BE2C (cell line): ENCODE measurements around the gene DEPDC1B.

Experiments used
- DNase-seq: peaks from one replicate; pipeline ENCODE4 v3.0.0-alpha.2; 2020
- H3K27me3 ChIP-seq: fragments of 250-450 bp; sonication (Bioruptor Pico); 2 replicates; pipeline ENCODE4 v1.5.1; 2020; ENCODE audit warnings: mild to moderate bottlenecking
- H3K36me3 ChIP-seq: fragments of 250-450 bp; sonication (Bioruptor Pico); 2 replicates; pipeline ENCODE4 v1.5.1; 2020; ENCODE audit warnings: mild to moderate bottlenecking
- H3K4me1 ChIP-seq: fragments of 250-450 bp; sonication (Bioruptor Pico); 2 replicates; pipeline ENCODE4 v1.5.1; 2020
- H3K4me3 ChIP-seq: 2 replicates; pipeline ENCODE4 v1.5.1; 2011; ENCODE audit warnings: low read depth, low read length
- H3K9me3 ChIP-seq: fragments of 250-450 bp; sonication (Bioruptor Pico); 2 replicates; pipeline ENCODE4 v1.5.1; 2020
- TF ChIP-seq, protein P1 (sequence below): IDR thresholded peaks from 2 replicates; pipeline ENCODE4 v1.5.1; 2012; ENCODE audit warnings: mild to moderate bottlenecking, low read depth, low read length

Gene DEPDC1B

DNA sequence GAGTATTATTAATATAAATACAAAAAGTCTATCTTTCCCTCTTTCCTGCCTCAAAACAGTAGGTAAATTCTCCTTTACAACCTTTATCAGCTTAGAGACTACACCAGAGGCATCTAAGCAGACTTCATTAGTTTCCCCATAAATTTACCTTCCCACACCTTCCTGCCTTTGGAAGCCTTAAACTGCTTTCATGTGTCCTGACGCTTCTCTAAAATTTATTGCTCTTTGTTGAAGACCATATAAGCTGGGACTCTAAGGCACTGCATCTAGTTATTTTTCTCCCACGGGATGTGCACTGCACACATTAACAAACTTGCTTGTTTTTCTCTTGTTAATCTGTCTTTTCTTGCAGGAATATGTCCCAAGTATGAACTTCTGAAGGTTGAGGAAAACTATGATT lies 51.8 kb downstream of the DEPDC1B start:
- H3K4me3 ChIP-seq: no peak overlapping the region
- H3K36me3 ChIP-seq: peaks cover 9% of the 10 kb centered on the region; the same call in 1 of the 2 replicates
- H3K4me1 ChIP-seq: no peaks in the 10 kb centered on the region; the same call in 1 of the 2 replicates
- no peak for DNase-seq
- H3K27me3 ChIP-seq: no peaks in the 10 kb centered on the region
- TF ChIP-seq, protein P1, sequence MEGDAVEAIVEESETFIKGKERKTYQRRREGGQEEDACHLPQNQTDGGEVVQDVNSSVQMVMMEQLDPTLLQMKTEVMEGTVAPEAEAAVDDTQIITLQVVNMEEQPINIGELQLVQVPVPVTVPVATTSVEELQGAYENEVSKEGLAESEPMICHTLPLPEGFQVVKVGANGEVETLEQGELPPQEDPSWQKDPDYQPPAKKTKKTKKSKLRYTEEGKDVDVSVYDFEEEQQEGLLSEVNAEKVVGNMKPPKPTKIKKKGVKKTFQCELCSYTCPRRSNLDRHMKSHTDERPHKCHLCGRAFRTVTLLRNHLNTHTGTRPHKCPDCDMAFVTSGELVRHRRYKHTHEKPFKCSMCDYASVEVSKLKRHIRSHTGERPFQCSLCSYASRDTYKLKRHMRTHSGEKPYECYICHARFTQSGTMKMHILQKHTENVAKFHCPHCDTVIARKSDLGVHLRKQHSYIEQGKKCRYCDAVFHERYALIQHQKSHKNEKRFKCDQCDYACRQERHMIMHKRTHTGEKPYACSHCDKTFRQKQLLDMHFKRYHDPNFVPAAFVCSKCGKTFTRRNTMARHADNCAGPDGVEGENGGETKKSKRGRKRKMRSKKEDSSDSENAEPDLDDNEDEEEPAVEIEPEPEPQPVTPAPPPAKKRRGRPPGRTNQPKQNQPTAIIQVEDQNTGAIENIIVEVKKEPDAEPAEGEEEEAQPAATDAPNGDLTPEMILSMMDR: no peak
- no peaks in the 10 kb centered on the region for H3K9me3 ChIP-seq

DNA sequence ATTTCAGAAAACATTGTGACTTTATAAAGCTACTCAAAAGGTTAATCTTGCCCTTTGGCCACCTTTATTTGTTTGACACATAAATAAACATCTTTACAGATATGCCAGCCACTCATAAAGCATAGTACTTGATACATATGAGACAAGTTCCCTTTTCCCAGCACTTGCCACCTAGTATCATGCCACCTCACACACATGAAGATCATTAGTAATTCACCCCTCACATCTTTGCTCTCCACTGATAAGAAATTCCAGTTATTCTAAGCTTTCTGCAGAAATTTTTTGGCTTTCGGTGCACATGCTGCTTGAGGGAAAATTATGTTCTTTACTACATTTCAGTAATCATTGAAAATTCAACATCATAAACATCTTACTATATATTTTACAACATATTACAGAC lies 59.1 kb downstream of the DEPDC1B start:
- Histone ChIP-seq H3K36me3 (peaks cover 25% of the 10 kb centered on the region), H3K9me3 (no peaks in the 10 kb centered on the region), H3K27me3 (no peaks in the 10 kb centered on the region), H3K4me1 (no peaks in the 10 kb centered on the region), H3K4me3 (no peak overlapping the region)
- TF ChIP-seq, protein P1: no peak
- no peak for DNase-seq

DNA sequence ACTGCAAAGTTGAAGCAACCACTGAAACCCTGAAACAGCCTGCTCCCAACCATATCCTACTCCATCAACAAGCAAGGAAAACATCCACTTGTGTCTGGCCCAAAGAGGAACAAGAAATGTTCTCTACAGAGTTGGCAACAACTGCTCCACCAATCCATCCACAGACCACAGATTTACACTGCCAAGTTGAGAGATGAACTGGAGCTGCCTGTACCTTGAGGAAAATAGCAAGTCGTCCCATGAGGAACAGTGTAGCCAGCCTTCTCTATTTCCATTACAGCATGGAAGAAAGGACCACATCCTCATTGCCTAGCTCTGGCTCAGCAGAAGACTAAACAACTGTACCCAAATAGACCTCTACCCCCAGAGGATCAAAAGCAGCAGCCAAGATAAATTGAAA lies 60.4 kb downstream of the DEPDC1B start:
- no peaks in the 10 kb centered on the region for H3K27me3 ChIP-seq
- H3K4me3 ChIP-seq: no peak overlapping the region
- peaks cover 22% of the 10 kb centered on the region for H3K36me3 ChIP-seq
- H3K4me1 ChIP-seq: no peaks in the 10 kb centered on the region
- no peak for DNase-seq
- H3K9me3 ChIP-seq: no peaks in the 10 kb centered on the region
- TF ChIP-seq, protein P1: no peak

DNA sequence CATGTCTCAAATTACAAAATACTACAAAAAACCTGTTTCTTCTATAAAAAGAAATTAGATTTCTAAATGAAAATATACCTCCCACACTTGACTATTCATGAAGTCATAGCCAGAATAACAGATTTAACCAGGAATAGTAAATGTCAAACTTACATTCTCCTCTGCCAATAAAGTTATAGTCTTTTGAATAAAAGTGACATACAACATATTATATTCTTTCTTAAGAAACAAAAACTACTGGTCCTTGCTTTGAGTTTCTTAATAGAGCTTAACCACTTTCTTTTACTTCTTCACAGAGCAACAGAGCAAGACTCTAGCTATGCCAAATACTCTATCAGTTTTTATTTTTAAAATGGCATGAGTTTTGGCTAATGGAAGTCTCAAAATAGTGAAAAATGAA lies 61.7 kb downstream of the DEPDC1B start:
- H3K4me1 ChIP-seq: no peaks in the 10 kb centered on the region
- H3K36me3 ChIP-seq: peaks cover 26% of the 10 kb centered on the region
- TF ChIP-seq, protein P1: no peak
- no peak for DNase-seq
- H3K4me3 ChIP-seq: no peak overlapping the region
- H3K9me3 ChIP-seq: no peaks in the 10 kb centered on the region
- no peaks in the 10 kb centered on the region for H3K27me3 ChIP-seq

DNA sequence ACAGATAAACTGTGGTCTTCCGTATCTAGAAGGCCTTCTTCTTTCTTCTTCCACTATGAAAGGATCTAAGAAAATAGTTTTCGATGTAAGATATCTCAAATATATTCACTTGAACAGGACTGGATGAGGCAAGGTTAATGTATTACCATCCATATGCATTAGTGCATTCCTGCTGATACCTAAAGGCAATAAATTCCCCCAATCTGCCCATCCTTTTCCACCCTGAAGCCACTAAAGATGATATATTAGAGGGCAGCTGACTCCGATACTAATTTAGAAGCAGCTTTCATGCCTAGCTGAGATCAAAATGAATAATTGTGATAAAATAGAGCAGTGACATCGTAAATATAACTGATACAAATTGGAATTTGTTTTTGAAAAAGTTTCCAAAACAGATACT lies 63.3 kb downstream of the DEPDC1B start:
- H3K36me3 ChIP-seq: peaks cover 30% of the 10 kb centered on the region
- TF ChIP-seq, protein P1: no peak
- no peaks in the 10 kb centered on the region for H3K9me3 ChIP-seq
- H3K27me3 ChIP-seq: no peaks in the 10 kb centered on the region
- H3K4me1 ChIP-seq: no peaks in the 10 kb centered on the region
- H3K4me3 ChIP-seq: no peak overlapping the region
- no peak for DNase-seq

DNA sequence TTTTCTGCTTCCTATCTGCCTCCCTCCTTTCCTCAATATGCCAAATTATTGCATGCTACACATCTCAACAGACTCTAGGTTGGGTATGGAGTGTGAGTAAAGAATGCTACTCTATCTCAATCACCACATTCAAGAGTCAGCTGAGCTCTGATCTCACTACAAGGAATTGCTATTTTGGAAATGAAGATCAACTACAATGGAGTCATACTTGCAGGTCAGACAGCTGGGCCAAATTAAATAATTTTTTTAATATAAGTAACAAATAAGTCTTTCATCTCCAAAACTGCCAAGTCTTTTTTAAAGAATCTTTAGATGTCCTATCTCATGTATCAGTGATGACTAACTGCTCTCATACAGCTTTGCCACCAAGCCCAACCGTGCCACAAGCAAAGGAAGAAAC lies 64.0 kb downstream of the DEPDC1B start:
- H3K4me1 ChIP-seq: no peaks in the 10 kb centered on the region
- no peak for DNase-seq
- H3K4me3 ChIP-seq: no peak overlapping the region
- no peaks in the 10 kb centered on the region for H3K9me3 ChIP-seq
- no peaks in the 10 kb centered on the region for H3K27me3 ChIP-seq
- TF ChIP-seq, protein P1: no peak
- peaks cover 36% of the 10 kb centered on the region for H3K36me3 ChIP-seq
